K562 (cell line): Measurements from ENCODE around the gene DTNB. TPM values are rescaled to one million over a fixed set of nuclear protein-coding genes. Genes with fewer than 3 reads are reported as not detected.

ENCODE experiments used
- ATAC-seq: fragments of 200-7000 bp; cut with Tn5 transposase; 3 replicates; pipeline ENCODE4 v1.9.1; 2020; ENCODE audit warnings: moderate library complexity
- BruUV-seq: library from RNA; stranded (reverse); fragments of 400-500 nt; replicated peaks from 2 replicates; lab custom pipeline; 2021; lab: Mats Ljungman, UMichigan
- CTCF ChIA-PET: fragments of 300-600 bp; formaldehyde crosslinking; extraction: SDS; loops from one replicate; lab custom pipeline; 2021; ENCODE audit warnings: low intra/inter-chr PET ratio; lab: Yijun Ruan, JAX
- POLR2A ChIA-PET: fragments of 300-600, 350-650 bp; sonication (Branson Sonifier 250); formaldehyde crosslinking; extraction: SDS; loops from one replicate; lab custom pipeline; 2021; ENCODE audit warnings: antibody characterized with exemption, inconsistent platforms; lab: Yijun Ruan, JAX
- DNase-seq, 4 experiments: peaks; one replicate each; pipeline versions ENCODE4 v3.0.0 to v3.0.0-alpha.2; 2011 to 2018; ENCODE audit warnings: low spot score in 3 of 4, mixed read lengths in 3 of 4; ENCODE audit errors: extremely low read depth in 1 of 4
- FAIRE-seq: peaks from 2 replicates; lab custom pipeline; 2011; peaks lifted over from hg19 to GRCh38; lab: Jason Lieb, UNC
- H2AFZ ChIP-seq: 2 replicates; pipeline ENCODE4 v1.6.0; 2011; ENCODE audit warnings: low read depth, low read length, control low read depth, inconsistent platforms
- H3K27ac ChIP-seq: fragments of 200-600 bp; 3 replicates; pipeline ENCODE4 v1.8.0; 2011; ENCODE audit warnings: low read depth, mild to moderate bottlenecking, control low read depth, inconsistent platforms, low read length, moderate library complexity, mixed read lengths; ENCODE audit errors: extremely low read depth
- H3K27me3 ChIP-seq, 2 experiments: fragments of 300-600 bp in 1 of 2; 2 replicates in 1 of 2; 3 replicates in 1 of 2; pipeline versions ENCODE4 v1.6.0 to v1.8.0; 2011; ENCODE audit warnings: inconsistent platforms in 2 of 2, low read length in 2 of 2, mild to moderate bottlenecking in 1 of 2, mixed read lengths in 1 of 2, moderate library complexity in 1 of 2; ENCODE audit not compliant: control insufficient read depth in 2 of 2, insufficient read depth in 2 of 2
- H3K36me3 ChIP-seq: fragments of 300-600 bp; 3 replicates; pipeline ENCODE4 v1.8.0; 2011; ENCODE audit warnings: mild to moderate bottlenecking, low read length, inconsistent platforms; ENCODE audit not compliant: control insufficient read depth, insufficient read depth
- H3K4me1 ChIP-seq, 2 experiments: fragments of 200-600 bp in 1 of 2; replicated peaks in 1 of 2; 2 replicates in 1 of 2; 3 replicates in 1 of 2; pipeline versions ENCODE4 v1.5.1 to v1.8.0; 2011; ENCODE audit warnings: inconsistent platforms in 2 of 2, low read length in 2 of 2, mild to moderate bottlenecking in 1 of 2, mixed read lengths in 1 of 2, moderate library complexity in 1 of 2; ENCODE audit not compliant: control insufficient read depth in 2 of 2, insufficient read depth in 2 of 2
- H3K4me2 ChIP-seq: 2 replicates; pipeline ENCODE4 v1.6.1; 2011; ENCODE audit warnings: low read length, control low read depth, inconsistent platforms, mixed read lengths; ENCODE audit not compliant: insufficient read depth
- H3K4me3 ChIP-seq: fragments of 200-600 bp; sonication (generic), shearing (Covaris generic); 2 replicates; pipeline ENCODE4 v1.5.1; 2016; ENCODE audit warnings: control low read depth, inconsistent platforms
- H3K79me2 ChIP-seq: fragments of 200-600 bp; 3 replicates; pipeline ENCODE4 v1.8.0; 2011; ENCODE audit warnings: low read length, inconsistent platforms; ENCODE audit not compliant: control insufficient read depth, insufficient read depth
- H3K9ac ChIP-seq, 2 experiments: 2 replicates each; pipeline versions ENCODE4 v1.6.0 to v1.6.1; 2011; ENCODE audit warnings: low read depth in 2 of 2, low read length in 2 of 2, control low read depth in 1 of 2, inconsistent platforms in 1 of 2, mild to moderate bottlenecking in 1 of 2, mixed read lengths in 1 of 2; ENCODE audit not compliant: insufficient read depth in 1 of 2
- H3K9me1 ChIP-seq: one replicate; pipeline ENCODE4 v1.6.0; 2011; ENCODE audit warnings: inconsistent platforms, mild to moderate bottlenecking, low read length, moderate library complexity; ENCODE audit not compliant: control insufficient read depth, insufficient read depth
- H3K9me3 ChIP-seq: replicated peaks from 2 replicates; pipeline ENCODE4 v1.5.1; 2011; ENCODE audit warnings: low read depth, low read length, inconsistent platforms; ENCODE audit not compliant: control insufficient read depth, insufficient read depth
- H4K20me1 ChIP-seq: replicated peaks from 2 replicates; pipeline ENCODE4 v1.6.1; 2011; ENCODE audit warnings: low read length, inconsistent platforms, mixed read lengths; ENCODE audit not compliant: control insufficient read depth, insufficient read depth
- HIVEP1 ChIP-seq: fragments of 250-450 bp; sonication (Bioruptor Pico); IDR thresholded peaks from 2 replicates; pipeline ENCODE4 v1.4.0; 2020; ENCODE audit warnings: mild to moderate bottlenecking
- LEF1 ChIP-seq: fragments of 450-650 bp; IDR thresholded peaks from 2 replicates; pipeline ENCODE4 v1.6.1; 2016; ENCODE audit warnings: mild to moderate bottlenecking
- POLR2AphosphoS5 ChIP-seq: IDR thresholded peaks from 2 replicates; pipeline ENCODE4 v1.6.1; 2011; ENCODE audit warnings: mild to moderate bottlenecking, low read depth, low read length, moderate library complexity; ENCODE audit not compliant: control insufficient read depth, insufficient read depth
- ZBTB8A ChIP-seq: fragments of 450-650 bp; IDR thresholded peaks from 2 replicates; pipeline ENCODE4 v1.6.1; 2018; ENCODE audit warnings: mild to moderate bottlenecking, moderate library complexity; ENCODE audit not compliant: partially characterized antibody
- WGBS: fragments of 100-300 bp; shearing (Covaris generic); methylation state at CpG from one replicate; pipeline ENCODE4 v1.1.6; 2016; ENCODE audit warnings: low coverage, mixed read lengths; ENCODE audit not compliant: insufficient coverage; ENCODE audit errors: missing lambda C conversion rate; 5-methylcytosine and 5-hydroxymethylcytosine counted together
- in situ Hi-C: fragments of 300-500 bp; cut with MboI; formaldehyde crosslinking; loops from 4 replicates; pipeline ENCODE4 v1.15.0; 2018; ENCODE audit warnings: inconsistent platforms, mixed read lengths
- intact Hi-C: fragments of 100-400 bp; cut with micrococcal nuclease; formaldehyde crosslinking; loops from 2 replicates; pipeline ENCODE4 v1.14.2; 2022
- polyA plus RNA-seq, 8 experiments: library from polyadenylated mRNA; depleted of rRNA in 4 of 8; stranded (reverse) in 5 of 8; unstranded in 3 of 8; fragments of >200 nt; fragmentation: Nextera tagmentation in 2 of 8; fragmentation: Illumina TruSeq in 1 of 8; extraction: Ambion mirVana in 2 of 8; extraction: Trizol in 1 of 8; gene quantifications; 2 replicates each; pipeline versions ENCODE4 v1.2.1 to v1.2.3, GENCODE V29; 2011 to 2014; ENCODE audit warnings: inconsistent platforms in 1 of 8, missing spikeins in 1 of 8
- total RNA-seq, 7 experiments: library from RNA; depleted of rRNA in 6 of 7; stranded (reverse); fragments of >200 nt in 6 of 7; fragmentation: Illumina TruSeq in 2 of 7; extraction: Trizol in 2 of 7; gene quantifications; 2 replicates each; pipeline versions ENCODE4 v1.2.1 to v1.2.3, GENCODE V29; 2011 to 2021; ENCODE audit warnings: low replicate concordance in 1 of 7
- TF ChIP-seq, protein P1 (sequence below), 2 experiments: fragments of 450-650 bp; IDR thresholded peaks; 2 replicates each; pipeline ENCODE4 v1.6.1; 2018; ENCODE audit warnings: mild to moderate bottlenecking in 2 of 2, low read depth in 1 of 2; ENCODE audit not compliant: partially characterized antibody in 2 of 2
- TF ChIP-seq, protein P2 (sequence below): fragments of 250-450 bp; sonication (Bioruptor Pico); IDR thresholded peaks from 2 replicates; pipeline ENCODE4 v1.4.0; 2020; ENCODE audit warnings: borderline replicate concordance

Gene DTNB
- total and polyA plus RNA-seq, 9 of the 15 experiments (the other 6 are each of a cell fraction or from before 2014, with no cell fraction given): 0.18 to 2.0 (median 0.77) TPM; not detected in 2

DNA sequence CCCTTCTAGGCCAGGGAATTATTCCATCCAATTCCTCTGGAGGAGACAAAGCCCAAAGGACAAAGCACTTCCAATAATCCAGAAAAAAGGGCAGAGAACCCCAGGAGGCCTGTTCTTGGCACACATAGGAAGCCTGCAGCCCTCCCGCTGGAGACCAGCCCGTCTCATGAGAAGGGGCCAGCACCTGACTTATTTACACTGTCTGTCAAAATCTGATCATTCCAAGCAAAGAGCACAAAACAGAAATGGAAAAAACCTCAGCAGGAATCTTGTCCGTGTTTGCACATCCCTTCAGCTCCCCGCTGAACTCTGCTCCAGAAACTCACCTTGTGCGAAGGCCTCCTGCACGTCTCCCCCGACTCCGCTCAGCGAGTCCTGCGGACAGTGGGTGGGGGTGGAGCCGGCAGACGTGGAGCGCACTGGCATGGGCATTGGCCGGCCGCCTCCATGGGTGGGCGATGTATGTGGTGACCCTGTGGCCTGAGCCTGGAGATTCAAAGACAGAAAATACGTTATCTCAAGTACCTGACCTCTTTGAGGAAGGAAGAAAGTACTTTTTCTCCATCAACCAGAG is 285.4 kb downstream of the DTNB start (continued):
- TF ChIP-seq, protein P1, sequence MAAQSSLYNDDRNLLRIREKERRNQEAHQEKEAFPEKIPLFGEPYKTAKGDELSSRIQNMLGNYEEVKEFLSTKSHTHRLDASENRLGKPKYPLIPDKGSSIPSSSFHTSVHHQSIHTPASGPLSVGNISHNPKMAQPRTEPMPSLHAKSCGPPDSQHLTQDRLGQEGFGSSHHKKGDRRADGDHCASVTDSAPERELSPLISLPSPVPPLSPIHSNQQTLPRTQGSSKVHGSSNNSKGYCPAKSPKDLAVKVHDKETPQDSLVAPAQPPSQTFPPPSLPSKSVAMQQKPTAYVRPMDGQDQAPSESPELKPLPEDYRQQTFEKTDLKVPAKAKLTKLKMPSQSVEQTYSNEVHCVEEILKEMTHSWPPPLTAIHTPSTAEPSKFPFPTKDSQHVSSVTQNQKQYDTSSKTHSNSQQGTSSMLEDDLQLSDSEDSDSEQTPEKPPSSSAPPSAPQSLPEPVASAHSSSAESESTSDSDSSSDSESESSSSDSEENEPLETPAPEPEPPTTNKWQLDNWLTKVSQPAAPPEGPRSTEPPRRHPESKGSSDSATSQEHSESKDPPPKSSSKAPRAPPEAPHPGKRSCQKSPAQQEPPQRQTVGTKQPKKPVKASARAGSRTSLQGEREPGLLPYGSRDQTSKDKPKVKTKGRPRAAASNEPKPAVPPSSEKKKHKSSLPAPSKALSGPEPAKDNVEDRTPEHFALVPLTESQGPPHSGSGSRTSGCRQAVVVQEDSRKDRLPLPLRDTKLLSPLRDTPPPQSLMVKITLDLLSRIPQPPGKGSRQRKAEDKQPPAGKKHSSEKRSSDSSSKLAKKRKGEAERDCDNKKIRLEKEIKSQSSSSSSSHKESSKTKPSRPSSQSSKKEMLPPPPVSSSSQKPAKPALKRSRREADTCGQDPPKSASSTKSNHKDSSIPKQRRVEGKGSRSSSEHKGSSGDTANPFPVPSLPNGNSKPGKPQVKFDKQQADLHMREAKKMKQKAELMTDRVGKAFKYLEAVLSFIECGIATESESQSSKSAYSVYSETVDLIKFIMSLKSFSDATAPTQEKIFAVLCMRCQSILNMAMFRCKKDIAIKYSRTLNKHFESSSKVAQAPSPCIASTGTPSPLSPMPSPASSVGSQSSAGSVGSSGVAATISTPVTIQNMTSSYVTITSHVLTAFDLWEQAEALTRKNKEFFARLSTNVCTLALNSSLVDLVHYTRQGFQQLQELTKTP (IDR thresholded peaks at IDR 0.05; ENCODE audit: low read depth in 1 of 2, partially characterized antibody in 2 of 2): no peak
- TF ChIP-seq HIVEP1 (CRISPR knock-in tag): no peak

DNA sequence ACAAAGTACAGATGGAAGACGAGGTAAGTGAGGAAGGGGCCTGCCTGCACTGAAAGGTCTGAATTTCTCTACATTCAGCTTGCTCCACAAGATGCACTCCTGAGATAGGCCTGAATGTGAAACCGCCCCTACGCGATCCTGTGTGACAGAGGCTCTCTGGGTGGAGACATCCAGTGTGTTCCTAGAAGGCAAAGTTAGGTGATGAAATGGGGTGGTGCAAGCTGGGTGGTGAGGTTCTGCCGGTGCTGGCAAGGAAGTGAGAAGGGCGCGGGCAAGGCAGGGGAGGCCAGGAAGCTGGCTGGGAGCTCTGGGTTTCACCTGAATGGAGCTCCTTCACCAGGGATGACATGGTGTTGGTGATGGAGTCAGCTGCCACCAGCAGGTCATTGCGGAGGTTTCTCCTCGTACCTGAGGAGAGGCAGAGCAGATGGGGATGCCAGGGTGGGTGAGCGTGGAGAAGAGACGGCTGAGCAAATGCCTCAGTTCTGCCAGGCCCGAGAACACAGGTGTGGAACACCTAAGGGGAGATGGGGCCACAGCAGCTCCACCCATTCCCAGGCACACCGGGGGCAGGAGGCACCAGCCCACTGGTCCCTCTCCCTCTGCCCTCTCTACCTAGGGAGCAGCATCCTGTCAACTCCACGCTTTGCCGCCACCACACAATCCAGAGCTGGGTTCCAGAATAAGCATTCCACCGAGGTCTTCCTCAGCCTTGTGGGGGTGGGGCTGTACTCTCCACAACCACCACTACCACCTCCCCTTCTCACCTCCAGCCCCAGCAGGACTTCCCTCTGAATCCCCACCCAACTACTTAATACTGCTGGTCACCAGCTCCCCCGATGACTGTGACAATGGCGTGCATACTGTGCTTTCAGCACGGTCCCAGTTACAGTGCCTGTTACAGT is 286.2 kb downstream of the DTNB start:
- Histone ChIP-seq H2AFZ (no peak overlapping the region), H3K27ac (no peak overlapping the region), H3K4me1 (no peaks in the 10 kb centered on the region), H3K9me3 (no peaks in the 10 kb centered on the region), H3K9ac (no peak overlapping the region), H3K79me2 (no peaks in the 10 kb centered on the region), H3K27me3 (peaks cover 36 to 56% of the 10 kb centered on the region in 2 experiments), H3K4me2 (no peak overlapping the region), H3K9me1 (no peaks in the 10 kb centered on the region), H4K20me1 (no peaks in the 10 kb centered on the region; the same call in 1 of the 2 replicates), H3K36me3 (no peaks in the 10 kb centered on the region), H3K4me3 (no peak overlapping the region)
- CTCF ChIA-PET: no interaction called here
- FAIRE-seq (no peak), ATAC-seq (no peak), DNase-seq (no peak)
- in situ Hi-C loops (no loop called here), intact Hi-C loops (no loop called here)
- POLR2A ChIA-PET: interaction anchor here (0.7 to 3.0 kb wide), 3 partner anchors 11 to 75 kb away, joined by 3 to 13 read pairs (median 3); no protein-coding TSS in a partner anchor
- WGBS: under 1% methylated on average over 16 of the region's 19 CpGs
- BruUV-seq: no TSS peak
- TF ChIP-seq ZBTB8A (no peak), LEF1 (no peak), POLR2AphosphoS5 (no peak)
- TF ChIP-seq, protein P1 (IDR thresholded peaks at IDR 0.05; ENCODE audit: low read depth in 1 of 2, partially characterized antibody in 2 of 2): no peak
- TF ChIP-seq, protein P2, sequence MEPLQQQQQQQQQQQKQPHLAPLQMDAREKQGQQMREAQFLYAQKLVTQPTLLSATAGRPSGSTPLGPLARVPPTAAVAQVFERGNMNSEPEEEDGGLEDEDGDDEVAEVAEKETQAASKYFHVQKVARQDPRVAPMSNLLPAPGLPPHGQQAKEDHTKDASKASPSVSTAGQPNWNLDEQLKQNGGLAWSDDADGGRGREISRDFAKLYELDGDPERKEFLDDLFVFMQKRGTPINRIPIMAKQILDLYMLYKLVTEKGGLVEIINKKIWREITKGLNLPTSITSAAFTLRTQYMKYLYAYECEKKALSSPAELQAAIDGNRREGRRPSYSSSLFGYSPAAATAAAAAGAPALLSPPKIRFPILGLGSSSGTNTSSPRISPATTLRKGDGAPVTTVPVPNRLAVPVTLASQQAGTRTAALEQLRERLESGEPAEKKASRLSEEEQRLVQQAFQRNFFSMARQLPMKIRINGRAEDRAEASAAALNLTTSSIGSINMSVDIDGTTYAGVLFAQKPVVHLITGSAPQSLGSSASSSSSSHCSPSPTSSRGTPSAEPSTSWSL (CRISPR knock-in tag): no peak
